GM19372 (cell line): ENCODE data around the gene PPP5C.
"Not testable (repeated sequence)": the region's sequence is repeated elsewhere in the genome, so short reads cannot be mapped to it uniquely, and the experiment has no call there.

Experiments used
- ATAC-seq: cut with Tn5 transposase; IDR thresholded peaks from one replicate; pipeline ENCODE4 v1.9.1; 2021; ENCODE audit warnings: mild to moderate bottlenecking, low read depth, moderate library complexity; ENCODE audit not compliant: unreplicated experiment

Gene PPP5C

GRCh38 chr19:46427518-46428045 is 80.7 kb downstream of the PPP5C start:
- no peak for ATAC-seq

GRCh38 chr19:46428239-46429135 is 81.6 kb downstream of the PPP5C start, which contains the start of gene PNMA8C:
Gene PNMA8C, minus strand, starts transcription at chr19:46428936. Its CDS starts 577 bp downstream, at chr19:46428359.
- ATAC-seq, result no peak

GRCh38 chr19:46429999-46430398 is 83.1 kb downstream of the PPP5C start:
- no peak for ATAC-seq

- ATAC-seq, result no peak
Observed at GRCh38 chr19:46431824-46432223, 84.9 kb downstream of the PPP5C start.

- not testable (repeated sequence) for ATAC-seq
Observed at GRCh38 chr19:46433470-46433869, 86.6 kb downstream of the PPP5C start.

- ATAC-seq, result no peak
Observed at GRCh38 chr19:46435009-46435408, 88.1 kb downstream of the PPP5C start.

- ATAC-seq, result not testable (repeated sequence)
Observed at GRCh38 chr19:46435689-46436088, 88.8 kb downstream of the PPP5C start.
